LNCaP clone FGC (cell line): ENCODE data around the gene ACOX3.

Experiments
- DNase-seq: peaks from one replicate; pipeline ENCODE4 v3.0.0-alpha.2; 2011; ENCODE audit warnings: low read depth
- H3K4me3 ChIP-seq: 2 replicates; pipeline ENCODE4 v1.5.1; 2011; ENCODE audit warnings: mild to moderate bottlenecking, low read depth, low read length, control low read depth
- TF ChIP-seq, protein P1 (sequence below): IDR thresholded peaks from 2 replicates; pipeline ENCODE4 v1.5.1; 2012; ENCODE audit warnings: mild to moderate bottlenecking; ENCODE audit not compliant: control insufficient read depth, insufficient read depth; ENCODE audit errors: extremely low read depth

Gene ACOX3

DNA sequence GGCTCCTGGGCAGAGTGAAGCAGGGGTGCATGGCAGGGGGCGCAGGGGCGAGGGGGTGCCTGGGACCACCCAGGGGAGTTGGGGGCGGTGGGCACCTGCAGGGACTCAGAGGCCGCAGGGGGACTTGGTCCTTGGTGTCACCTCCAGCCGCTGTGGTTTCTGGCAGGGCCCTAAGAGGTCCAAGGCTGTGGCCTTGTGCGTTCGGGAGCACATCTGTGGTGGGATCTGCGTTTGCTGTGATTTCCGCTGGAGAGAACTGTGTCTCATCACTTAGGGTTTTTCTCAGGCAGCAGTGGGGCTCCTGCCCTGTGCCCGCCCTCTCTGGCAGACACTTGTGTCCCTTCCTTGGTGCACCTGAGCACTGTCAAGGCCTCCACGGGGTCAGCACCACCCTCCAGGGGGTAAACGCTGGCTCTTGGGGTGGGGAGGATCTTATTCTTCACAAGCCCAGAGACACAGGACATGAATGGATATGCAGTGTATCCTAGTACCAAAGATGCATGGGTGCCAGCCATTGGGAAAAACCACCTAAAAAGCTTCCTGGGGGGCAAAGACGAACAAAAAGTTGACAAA is 66.5 kb downstream of the ACOX3 start:
- TF ChIP-seq, protein P1, sequence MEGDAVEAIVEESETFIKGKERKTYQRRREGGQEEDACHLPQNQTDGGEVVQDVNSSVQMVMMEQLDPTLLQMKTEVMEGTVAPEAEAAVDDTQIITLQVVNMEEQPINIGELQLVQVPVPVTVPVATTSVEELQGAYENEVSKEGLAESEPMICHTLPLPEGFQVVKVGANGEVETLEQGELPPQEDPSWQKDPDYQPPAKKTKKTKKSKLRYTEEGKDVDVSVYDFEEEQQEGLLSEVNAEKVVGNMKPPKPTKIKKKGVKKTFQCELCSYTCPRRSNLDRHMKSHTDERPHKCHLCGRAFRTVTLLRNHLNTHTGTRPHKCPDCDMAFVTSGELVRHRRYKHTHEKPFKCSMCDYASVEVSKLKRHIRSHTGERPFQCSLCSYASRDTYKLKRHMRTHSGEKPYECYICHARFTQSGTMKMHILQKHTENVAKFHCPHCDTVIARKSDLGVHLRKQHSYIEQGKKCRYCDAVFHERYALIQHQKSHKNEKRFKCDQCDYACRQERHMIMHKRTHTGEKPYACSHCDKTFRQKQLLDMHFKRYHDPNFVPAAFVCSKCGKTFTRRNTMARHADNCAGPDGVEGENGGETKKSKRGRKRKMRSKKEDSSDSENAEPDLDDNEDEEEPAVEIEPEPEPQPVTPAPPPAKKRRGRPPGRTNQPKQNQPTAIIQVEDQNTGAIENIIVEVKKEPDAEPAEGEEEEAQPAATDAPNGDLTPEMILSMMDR: no peak
- DNase-seq: no peak
- H3K4me3 ChIP-seq: no peak overlapping the region

DNA sequence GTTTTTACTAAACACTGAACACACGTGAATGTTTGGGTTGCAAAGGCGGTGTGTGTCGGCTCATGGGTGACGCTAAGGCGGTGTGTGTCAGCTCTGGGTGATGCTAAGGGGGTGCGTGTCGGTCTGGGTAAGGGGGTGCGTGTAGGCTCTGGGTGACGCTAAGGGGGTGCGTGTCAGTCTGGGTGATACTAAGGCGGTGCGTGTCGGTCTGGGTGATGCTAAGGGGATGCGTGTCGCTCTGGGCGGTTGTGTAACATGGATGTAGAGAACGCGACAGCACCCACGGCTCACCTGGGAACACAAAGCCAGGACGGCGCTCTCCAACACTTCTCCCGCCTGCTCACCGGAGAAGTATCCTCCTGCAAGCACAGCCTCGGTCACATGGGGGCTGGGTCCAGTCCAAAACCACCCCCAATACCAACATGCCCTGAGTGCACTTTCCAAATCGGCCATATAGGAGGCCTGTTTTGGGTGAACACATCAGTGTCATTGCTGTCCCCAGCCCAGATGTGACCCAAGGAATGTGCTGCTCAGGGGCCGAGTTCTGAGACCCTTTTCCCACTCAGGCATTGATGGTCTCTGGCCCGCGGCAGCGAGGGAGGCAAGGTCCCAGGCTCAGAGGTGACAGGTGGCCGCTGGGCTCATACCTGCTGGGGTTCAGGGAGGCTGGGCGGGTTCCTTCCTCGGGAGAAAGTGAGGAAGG is 67.1 kb downstream of the ACOX3 start:
- TF ChIP-seq, protein P1: no peak
- DNase-seq: no peak
- H3K4me3 ChIP-seq: no peak overlapping the region

GRCh38 chr4:8372506-8372905 is 68.0 kb downstream of the ACOX3 start:
- TF ChIP-seq, protein P1: no peak
- no peak overlapping the region for H3K4me3 ChIP-seq
- DNase-seq: no peak

DNA sequence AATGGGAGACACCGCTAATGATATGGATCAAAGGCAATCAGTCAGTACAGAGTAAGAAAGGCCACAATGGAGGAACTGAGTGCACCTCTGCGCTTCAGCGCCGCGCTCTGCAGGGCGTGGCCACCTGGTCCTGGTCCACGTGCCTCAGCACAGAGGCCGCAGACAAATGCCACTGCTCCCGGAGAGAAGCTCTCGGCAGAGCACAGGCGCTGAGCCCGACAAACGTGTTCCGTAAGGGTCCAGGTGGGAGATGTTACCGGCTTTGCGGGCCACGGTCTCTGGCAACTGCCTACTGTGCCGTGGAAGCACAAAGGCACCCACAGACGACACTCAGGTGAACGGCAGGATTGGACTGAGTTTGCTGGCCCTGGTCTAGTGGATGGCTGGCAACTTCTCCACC is 68.9 kb downstream of the ACOX3 start:
- no peak overlapping the region for H3K4me3 ChIP-seq
- TF ChIP-seq, protein P1: no peak
- DNase-seq: no peak

- TF ChIP-seq, protein P1: no peak
- H3K4me3 ChIP-seq: no peak overlapping the region
- DNase-seq: no peak
These were observed 69.5 kb downstream of the ACOX3 start for GRCh38 chr4:8370835-8371595.

GRCh38 chr4:8370106-8370787 is 70.3 kb downstream of the ACOX3 start:
- no peak overlapping the region for H3K4me3 ChIP-seq
- TF ChIP-seq, protein P1: no peak
- no peak for DNase-seq
